Measurements from ENCODE around the gene GPC1. TPM values are rescaled to one million over a fixed set of nuclear protein-coding genes. Genes with fewer than 3 reads are reported as not detected.

Gene GPC1
- total RNA-seq, 4 donors from 2014 or later, result 4.4 to 18.2 (median 7.1) TPM

GRCh38 chr2:240404174-240404852 lies 31.1 kb upstream of the GPC1 start:
- Histone ChIP-seq H3K36me3 (no peaks in the 10 kb centered on the region), H3K4me1 (no peaks in the 10 kb centered on the region), H3K27ac (no peak overlapping the region), H3K27me3 (no peaks in the 10 kb centered on the region), H3K4me3 (no peak overlapping the region), H3K9me3 (no peaks in the 10 kb centered on the region)
- TF ChIP-seq CTCF (IDR thresholded peaks at IDR 0.05), result no peak
- TF ChIP-seq POLR2A (IDR thresholded peaks at IDR 0.05), result no peak
- DNase-seq, result no peak

- TF ChIP-seq CTCF (IDR thresholded peaks at IDR 0.05), result no peak
- TF ChIP-seq POLR2A (IDR thresholded peaks at IDR 0.05), result no peak
- no peaks in the 10 kb centered on the region for H3K36me3 ChIP-seq
- no peak for DNase-seq
- H3K4me1 ChIP-seq, result no peaks in the 10 kb centered on the region
- H3K27me3 ChIP-seq, result no peaks in the 10 kb centered on the region
- H3K9me3 ChIP-seq, result no peaks in the 10 kb centered on the region
- no peak overlapping the region for H3K27ac ChIP-seq
- H3K4me3 ChIP-seq, result no peak overlapping the region
Observed at GRCh38 chr2:240405133-240405532, 30.3 kb upstream of the GPC1 start.

GRCh38 chr2:240405684-240406313 lies 29.7 kb upstream of the GPC1 start:
- H3K9me3 ChIP-seq, result no peaks in the 10 kb centered on the region
- H3K36me3 ChIP-seq, result no peaks in the 10 kb centered on the region
- H3K27ac ChIP-seq, result no peak overlapping the region
- DNase-seq, result no peak
- no peaks in the 10 kb centered on the region for H3K4me1 ChIP-seq
- TF ChIP-seq CTCF (IDR thresholded peaks at IDR 0.05) (no peak), POLR2A (IDR thresholded peaks at IDR 0.05) (no peak)
- H3K27me3 ChIP-seq, result no peaks in the 10 kb centered on the region
- no peak overlapping the region for H3K4me3 ChIP-seq

- no peaks in the 10 kb centered on the region for H3K27me3 ChIP-seq
- H3K36me3 ChIP-seq, result no peaks in the 10 kb centered on the region
- H3K4me1 ChIP-seq, result no peaks in the 10 kb centered on the region
- peak in 1 of 3 donors; percentile 17 for DNase-seq
- no peak overlapping the region for H3K4me3 ChIP-seq
- TF ChIP-seq POLR2A (IDR thresholded peaks at IDR 0.05), result no peak
- no peak for TF ChIP-seq CTCF (IDR thresholded peaks at IDR 0.05)
- no peak overlapping the region for H3K27ac ChIP-seq
- no peaks in the 10 kb centered on the region for H3K9me3 ChIP-seq
Observed at GRCh38 chr2:240407090-240407489, 28.4 kb upstream of the GPC1 start.

- no peak for TF ChIP-seq POLR2A (IDR thresholded peaks at IDR 0.05)
- no peak for TF ChIP-seq CTCF (IDR thresholded peaks at IDR 0.05)
- Histone ChIP-seq H3K36me3 (no peaks in the 10 kb centered on the region), H3K27me3 (no peaks in the 10 kb centered on the region), H3K4me1 (no peaks in the 10 kb centered on the region), H3K4me3 (no peak overlapping the region), H3K27ac (no peak overlapping the region), H3K9me3 (no peaks in the 10 kb centered on the region)
- no peak for DNase-seq
Observed at GRCh38 chr2:240410004-240410403, 25.5 kb upstream of the GPC1 start.

Data from Peyer's patch (tissue), 4 donors.